DND-41 (cell line): Measurements from ENCODE around the gene LGALS3.

ENCODE experiments used
- ATAC-seq: fragments of 200-7000 bp; cut with Tn5 transposase; 3 replicates; pipeline ENCODE4 v1.9.1; 2021; ENCODE audit warnings: low read depth; ENCODE audit not compliant: insufficient read depth
- DNase-seq: peaks from one replicate; pipeline ENCODE4 v3.0.0-alpha.2; 2020
- H2AFZ ChIP-seq: 2 replicates; pipeline ENCODE4 v1.6.0; 2012; ENCODE audit warnings: low read depth, low read length
- H3K27ac ChIP-seq: 2 replicates; pipeline ENCODE4 v1.5.1; 2012; ENCODE audit warnings: low read length, inconsistent platforms
- H3K27me3 ChIP-seq: fragments of 200-600 bp; sonication (generic); 2 replicates; pipeline ENCODE4 v1.6.0; 2012; ENCODE audit warnings: low read length, mild to moderate bottlenecking, inconsistent platforms; ENCODE audit not compliant: insufficient read depth, poor library complexity
- H3K36me3 ChIP-seq: 2 replicates; pipeline ENCODE4 v1.5.1; 2012; ENCODE audit warnings: low read length, inconsistent platforms; ENCODE audit not compliant: insufficient read depth
- H3K4me1 ChIP-seq: 2 replicates; pipeline ENCODE4 v1.5.1; 2012; ENCODE audit warnings: mild to moderate bottlenecking, low read length; ENCODE audit not compliant: insufficient read depth
- H3K4me2 ChIP-seq: 2 replicates; pipeline ENCODE4 v1.6.0; 2012; ENCODE audit warnings: mild to moderate bottlenecking, moderate library complexity, low read length, inconsistent platforms; ENCODE audit not compliant: insufficient read depth
- H3K4me3 ChIP-seq, 2 experiments: fragments of 200-600 bp in 1 of 2; shearing (Covaris generic) in 1 of 2; 2 replicates each; pipeline ENCODE4 v1.5.1; 2012 to 2016; ENCODE audit warnings: inconsistent platforms in 2 of 2, low read length in 2 of 2, mild to moderate bottlenecking in 2 of 2, low read depth in 1 of 2, moderate library complexity in 1 of 2
- H3K79me2 ChIP-seq: 2 replicates; pipeline ENCODE4 v1.6.0; 2012; ENCODE audit warnings: low read length, inconsistent platforms; ENCODE audit not compliant: insufficient read depth
- H3K9ac ChIP-seq: 2 replicates; pipeline ENCODE4 v1.6.0; 2012; ENCODE audit warnings: low read depth, mild to moderate bottlenecking, inconsistent platforms, low read length, moderate library complexity
- H3K9me3 ChIP-seq: 2 replicates; pipeline ENCODE4 v1.5.1; 2012; ENCODE audit warnings: low read length, moderate library complexity, mild to moderate bottlenecking, inconsistent platforms; ENCODE audit not compliant: insufficient read depth, severe bottlenecking
- H4K20me1 ChIP-seq: 2 replicates; pipeline ENCODE4 v1.6.0; 2012; ENCODE audit warnings: low read length; ENCODE audit not compliant: insufficient read depth
- CTCF ChIP-seq: IDR thresholded peaks from 2 replicates; pipeline ENCODE4 v1.5.1; 2012; ENCODE audit warnings: borderline replicate concordance, low read length, moderate library complexity, mild to moderate bottlenecking; ENCODE audit not compliant: poor library complexity, severe bottlenecking; ENCODE audit errors: extremely low read depth
- EZH2 ChIP-seq: IDR thresholded peaks from 3 replicates; pipeline ENCODE4 v1.6.1; 2012; ENCODE audit warnings: borderline replicate concordance, low read depth, mild to moderate bottlenecking, moderate library complexity, low read length, inconsistent platforms; ENCODE audit not compliant: severe bottlenecking

Gene LGALS3

GRCh38 chr14:55111122-55111708, 17.8 kb upstream of the LGALS3 start:
- H3K4me3 ChIP-seq, result no peak overlapping the region
- no peak overlapping the region for H3K27ac ChIP-seq
- TF ChIP-seq CTCF, result no peak
- no peaks in the 10 kb centered on the region for H3K27me3 ChIP-seq
- no peaks in the 10 kb centered on the region for H3K79me2 ChIP-seq
- DNase-seq, result no peak
- H2AFZ ChIP-seq, result no peak overlapping the region
- no peaks in the 10 kb centered on the region for H4K20me1 ChIP-seq
- no peaks in the 10 kb centered on the region for H3K36me3 ChIP-seq
- no peak overlapping the region for H3K9ac ChIP-seq
- H3K9me3 ChIP-seq, result no peaks in the 10 kb centered on the region
- no peak for ATAC-seq
- H3K4me2 ChIP-seq, result no peak overlapping the region
- H3K4me1 ChIP-seq, result no peaks in the 10 kb centered on the region

- Histone ChIP-seq H3K4me2 (no peak overlapping the region), H2AFZ (no peak overlapping the region), H3K79me2 (no peaks in the 10 kb centered on the region), H3K36me3 (no peaks in the 10 kb centered on the region), H3K4me3 (no peak overlapping the region), H3K9me3 (no peaks in the 10 kb centered on the region), H3K9ac (no peak overlapping the region), H3K27me3 (no peaks in the 10 kb centered on the region), H4K20me1 (no peaks in the 10 kb centered on the region), H3K4me1 (no peaks in the 10 kb centered on the region), H3K27ac (no peak overlapping the region)
- TF ChIP-seq EZH2 (no peak), CTCF (no peak)
- DNase-seq, result no peak
- ATAC-seq, result no peak
Observed at GRCh38 chr14:55114720-55115119, 14.3 kb upstream of the LGALS3 start.

- Histone ChIP-seq H4K20me1 (no peaks in the 10 kb centered on the region), H3K36me3 (no peaks in the 10 kb centered on the region), H3K27ac (no peak overlapping the region), H3K79me2 (no peaks in the 10 kb centered on the region), H3K4me1 (no peaks in the 10 kb centered on the region), H2AFZ (no peak overlapping the region), H3K4me3 (no peak overlapping the region), H3K9me3 (no peaks in the 10 kb centered on the region), H3K9ac (no peak overlapping the region), H3K27me3 (no peaks in the 10 kb centered on the region), H3K4me2 (no peak overlapping the region)
- no peak for ATAC-seq
- DNase-seq, result no peak
- no peak for TF ChIP-seq CTCF
- no peak for TF ChIP-seq EZH2
Observed at GRCh38 chr14:55115460-55115859, 13.6 kb upstream of the LGALS3 start.

GRCh38 chr14:55115861-55116245, 13.2 kb upstream of the LGALS3 start:
- Histone ChIP-seq H3K4me2 (no peak overlapping the region), H3K4me3 (no peak overlapping the region), H3K9me3 (no peaks in the 10 kb centered on the region), H3K36me3 (no peaks in the 10 kb centered on the region), H3K27ac (no peak overlapping the region), H3K79me2 (no peaks in the 10 kb centered on the region), H3K4me1 (no peaks in the 10 kb centered on the region), H3K9ac (no peak overlapping the region), H2AFZ (no peak overlapping the region), H4K20me1 (no peaks in the 10 kb centered on the region), H3K27me3 (no peaks in the 10 kb centered on the region)
- DNase-seq (no peak), ATAC-seq (no peak)
- no peak for TF ChIP-seq EZH2
- no peak for TF ChIP-seq CTCF
